HCT116 (cell line): ENCODE results near the gene KLHL18. TPM values are rescaled to one million over a fixed set of nuclear protein-coding genes. Genes with fewer than 3 reads are reported as not detected.
"Not testable (repeated sequence)": the region's sequence is repeated elsewhere in the genome, so short reads cannot be mapped to it uniquely, and the experiment has no call there.

ENCODE experiments used
- ATAC-seq: fragments of 200-7000 bp; cut with Tn5 transposase; 2 replicates; pipeline ENCODE4 v1.9.1; 2020; ENCODE audit warnings: mild to moderate bottlenecking, moderate library complexity
- BruUV-seq: library from RNA; stranded (reverse); fragments of 400-500 nt; replicated peaks from 2 replicates; lab custom pipeline; 2021; lab: Mats Ljungman, UMichigan
- CTCF ChIA-PET: fragments of 300-600 bp; sonication (Branson Sonifier 250); formaldehyde crosslinking; loops from one replicate; lab custom pipeline; 2021; ENCODE audit warnings: antibody characterized with exemption; lab: Charles Lee
- POLR2A ChIA-PET: fragments of 300-600, 350-600 bp; sonication (Branson Sonifier 250); formaldehyde crosslinking; loops from one replicate; lab custom pipeline; 2021; ENCODE audit warnings: antibody characterized with exemption; lab: Charles Lee
- RAD21 ChIA-PET, 2 experiments: fragments of 300-600 bp; sonication (Branson Sonifier 250); formaldehyde crosslinking; loops; one replicate each; lab custom pipeline; 2023; ENCODE audit warnings: low total read pairs in 2 of 2; ENCODE audit not compliant: uncharacterized antibody in 2 of 2, unreplicated experiment in 2 of 2, low non-redundant PET in 1 of 2; lab: Charles Lee
- DNase-seq: peaks from one replicate; pipeline ENCODE4 v3.0.0-alpha.2; 2010; ENCODE audit warnings: low read depth, low spot score
- H2AFZ ChIP-seq: fragments of 200-600 bp; shearing (Covaris generic), sonication (generic); 2 replicates; pipeline ENCODE4 v1.6.1; 2017; ENCODE audit warnings: low read depth, mixed run types, mixed read lengths, antibody characterized with exemption, low read length; ENCODE audit not compliant: poor library complexity, severe bottlenecking
- H3K27ac ChIP-seq: 2 replicates; pipeline ENCODE4 v1.5.1; 2012; ENCODE audit warnings: low read depth, low read length
- H3K27me3 ChIP-seq: fragments of 200-600 bp; sonication (generic); 2 replicates; pipeline ENCODE4 v1.6.1; 2016; ENCODE audit warnings: mixed run types, low read length, mixed read lengths; ENCODE audit not compliant: insufficient read depth
- H3K36me3 ChIP-seq, 2 experiments: fragments of 200-500 bp in 1 of 2; fragments of 200-600 bp in 1 of 2; sonication (Bioruptor generic) in 1 of 2; sonication (generic) in 1 of 2; 2 replicates each; pipeline versions ENCODE4 v1.5.1 to v1.6.1; 2014 to 2016; ENCODE audit warnings: low read length in 2 of 2, inconsistent platforms in 1 of 2, mixed read lengths in 1 of 2, mixed run types in 1 of 2; ENCODE audit not compliant: insufficient read depth in 2 of 2, control insufficient read depth in 1 of 2
- H3K4me1 ChIP-seq, 2 experiments: fragments of 200-600 bp in 1 of 2; sonication (generic) in 1 of 2; 2 replicates each; pipeline versions ENCODE4 v1.5.1 to v1.6.1; 2012 to 2017; ENCODE audit warnings: low read length in 2 of 2, inconsistent platforms in 1 of 2, mild to moderate bottlenecking in 1 of 2, mixed read lengths in 1 of 2, mixed run types in 1 of 2, moderate library complexity in 1 of 2; ENCODE audit not compliant: insufficient read depth in 2 of 2, control insufficient read depth in 1 of 2
- H3K4me2 ChIP-seq: fragments of 200-600 bp; sonication (generic); 2 replicates; pipeline ENCODE4 v1.6.1; 2017; ENCODE audit warnings: mixed run types, low read length, mixed read lengths
- H3K4me3 ChIP-seq, 2 experiments: fragments of 200-600 bp in 1 of 2; sonication (generic) in 1 of 2; replicated peaks in 1 of 2; 2 replicates each; pipeline ENCODE4 v1.5.1; 2011 to 2016; ENCODE audit warnings: low read length in 2 of 2, control low read depth in 1 of 2, low read depth in 1 of 2, mild to moderate bottlenecking in 1 of 2, mixed read lengths in 1 of 2, mixed run types in 1 of 2
- H3K79me2 ChIP-seq: fragments of 200-600 bp; sonication (generic); 2 replicates; pipeline ENCODE4 v1.6.1; 2017; ENCODE audit warnings: mild to moderate bottlenecking, mixed run types, low read length, moderate library complexity, mixed read lengths; ENCODE audit not compliant: insufficient read depth
- H3K9ac ChIP-seq: fragments of 200-600 bp; sonication (generic); 2 replicates; pipeline ENCODE4 v1.6.1; 2016; ENCODE audit warnings: low read length, mixed read lengths
- H3K9me2 ChIP-seq: fragments of 200-600 bp; sonication (generic), shearing (Covaris generic); 2 replicates; pipeline ENCODE4 v1.6.1; 2017; ENCODE audit warnings: mixed run types, mild to moderate bottlenecking, moderate library complexity; ENCODE audit not compliant: insufficient read depth
- H3K9me3 ChIP-seq, 2 experiments: fragments of 200-500 bp in 1 of 2; fragments of 200-600 bp in 1 of 2; sonication (Bioruptor generic) in 1 of 2; sonication (generic) in 1 of 2; 2 replicates each; pipeline ENCODE4 v1.6.1; 2014 to 2017; ENCODE audit warnings: low read length in 2 of 2, mixed read lengths in 2 of 2, inconsistent platforms in 1 of 2, low read depth in 1 of 2, mild to moderate bottlenecking in 1 of 2, mixed run types in 1 of 2, moderate library complexity in 1 of 2; ENCODE audit not compliant: control insufficient read depth in 1 of 2, insufficient read depth in 1 of 2
- H4K20me1 ChIP-seq: fragments of 200-600 bp; sonication (generic), shearing (Covaris generic); 2 replicates; pipeline ENCODE4 v1.6.1; 2017; ENCODE audit warnings: mixed run types, mild to moderate bottlenecking, moderate library complexity; ENCODE audit not compliant: insufficient read depth
- ATF3 ChIP-seq: IDR thresholded peaks from 2 replicates; pipeline ENCODE4 v1.6.1; 2012
- EZH2 ChIP-seq: fragments of 200-600 bp; sonication (generic); IDR thresholded peaks from 2 replicates; pipeline ENCODE4 v1.6.1; 2017; ENCODE audit warnings: antibody characterized with exemption, mixed run types
- FOSL1 ChIP-seq: IDR thresholded peaks from 2 replicates; pipeline ENCODE4 v1.6.1; 2012; ENCODE audit warnings: low read depth
- JUND ChIP-seq: IDR thresholded peaks from 2 replicates; pipeline ENCODE4 v1.6.1; 2012
- MAX ChIP-seq: IDR thresholded peaks from 2 replicates; pipeline ENCODE4 v1.6.1; 2012
- RAD21 ChIP-seq: IDR thresholded peaks from 2 replicates; pipeline ENCODE4 v1.6.1; 2012; ENCODE audit warnings: low read depth, mild to moderate bottlenecking
- SIN3A ChIP-seq: IDR thresholded peaks from 2 replicates; pipeline ENCODE4 v1.6.1; 2012; ENCODE audit warnings: low read depth
- YY1 ChIP-seq: IDR thresholded peaks from 2 replicates; pipeline ENCODE4 v1.6.1; 2011; ENCODE audit warnings: low read length, low read depth, moderate library complexity, mild to moderate bottlenecking; ENCODE audit not compliant: insufficient replicate concordance; ENCODE audit errors: extremely low read depth
- ZBTB33 ChIP-seq: IDR thresholded peaks from 2 replicates; pipeline ENCODE4 v1.6.1; 2011; ENCODE audit warnings: mild to moderate bottlenecking, low read length, moderate library complexity; ENCODE audit not compliant: insufficient replicate concordance; ENCODE audit errors: extremely low read depth
- intact Hi-C: fragments of 100-400 bp; cut with micrococcal nuclease; formaldehyde crosslinking; loops from 2 replicates; pipeline ENCODE4 v1.10.0; 2022
- total RNA-seq: library from RNA; stranded (reverse); gene quantifications from one replicate; pipeline ENCODE4 v1.2.1, GENCODE V29; 2021; ENCODE audit not compliant: unreplicated experiment

KLHL18 gene
- total RNA-seq, 1 experiment from 2014 or later, result 32.3 TPM

GRCh38 chr3:47291158-47291753 is 8.5 kb downstream of the KLHL18 start:
- Histone ChIP-seq H3K4me1 (no peaks in the 10 kb centered on the region), H3K9me3 (no peaks in the 10 kb centered on the region), H3K27ac (no peak overlapping the region), H4K20me1 (no peaks in the 10 kb centered on the region), H3K9ac (no peak overlapping the region), H3K27me3 (no peaks in the 10 kb centered on the region)
- BruUV-seq, result no TSS peak
- RAD21 ChIA-PET, result no interaction called here
- ATAC-seq, result no peak
- intact Hi-C loops, result no loop called here
- no peak for TF ChIP-seq SIN3A
- no peak for TF ChIP-seq MAX
- no peak for TF ChIP-seq JUND
- TF ChIP-seq RAD21, result no peak
- TF ChIP-seq YY1, result no peak
- TF ChIP-seq ATF3, result no peak
- TF ChIP-seq FOSL1, result no peak
- TF ChIP-seq EZH2, result no peak
- TF ChIP-seq ZBTB33, result no peak
- TF ChIP-seq, all 23 proteins: peak for 0
- H3K79me2 ChIP-seq, result peaks cover 85% of the 10 kb centered on the region
- POLR2A ChIA-PET, result interaction anchor here (0.6 kb wide), 1 partner anchor 22 kb away, joined by 5 read pairs; no protein-coding TSS in a partner anchor
- DNase-seq, result no peak
- no peak overlapping the region for H2AFZ ChIP-seq
- H3K4me2 ChIP-seq, result no peak overlapping the region
- H3K36me3 ChIP-seq, result peaks cover 7% of the 10 kb centered on the region in 2 experiments; a peak in 2 of 4 replicates
- no peaks in the 10 kb centered on the region for H3K9me2 ChIP-seq
- H3K4me3 ChIP-seq, result no peak overlapping the region
- CTCF ChIA-PET, result interaction anchor here (1.0 kb wide), 1 partner anchor 33 kb away, joined by 4 read pairs; no protein-coding TSS in a partner anchor

- RAD21 ChIA-PET, H3K27ac ChIP-seq, H3K9me3 ChIP-seq, H3K4me2 ChIP-seq, DNase-seq, ATAC-seq, H3K9me2 ChIP-seq, H3K36me3 ChIP-seq, H3K4me1 ChIP-seq, BruUV-seq, intact Hi-C loops, H2AFZ ChIP-seq, H3K4me3 ChIP-seq, H4K20me1 ChIP-seq, H3K9ac ChIP-seq, H3K27me3 ChIP-seq: not testable (repeated sequence)
- ChIA-PET POLR2A (interaction anchor here (0.6 kb wide), 1 partner anchor 21 kb away, joined by 5 read pairs; no protein-coding TSS in a partner anchor), CTCF (interaction anchor here (1.0 kb wide), 1 partner anchor 32 kb away, joined by 4 read pairs; no protein-coding TSS in a partner anchor)
- peaks cover 85% of the 10 kb centered on the region for H3K79me2 ChIP-seq
Measured at GRCh38 chr3:47291754-47292420, 9.1 kb downstream of the KLHL18 start.
